ENCODE data around the gene SORCS3. TPM values are rescaled to one million over a fixed set of nuclear protein-coding genes. Genes with fewer than 3 reads are reported as not detected.

Gene SORCS3
- 0.03 and 0.15 TPM in 2 replicates for total RNA-seq (2014; rRNA removed; shearing (Covaris generic))

- Histone ChIP-seq H3K36me3 (replicated peaks; ENCODE audit: control insufficient read depth, insufficient read depth, low read length) (no peaks in the 10 kb centered on the region), H3K27me3 (ENCODE audit: control insufficient read depth, insufficient read depth, low read length) (peaks cover 84% of the 10 kb centered on the region), H3K4me3 (ENCODE audit: insufficient read depth, low read depth, low read length) (peak within 1 kb of the TSS; percentile 59)
- DNase-seq = peak; percentile 78
Measured at GRCh38 chr10:104641187-104641936, at the start of gene SORCS3. Gene SORCS3, plus strand, starts transcription at chr10:104641290.

GRCh38 chr10:104591441-104591840 lies 49.6 kb upstream of the SORCS3 start:
- no peaks in the 10 kb centered on the region; the same call in 1 of the 2 replicates for H3K27me3 ChIP-seq (ENCODE audit: control insufficient read depth, insufficient read depth, low read length)
- H3K4me3 ChIP-seq (ENCODE audit: insufficient read depth, low read depth, low read length) = no peak overlapping the region
- no peak for DNase-seq
- H3K36me3 ChIP-seq (replicated peaks; ENCODE audit: control insufficient read depth, insufficient read depth, low read length) = no peaks in the 10 kb centered on the region

GRCh38 chr10:104601166-104601565 lies 39.9 kb upstream of the SORCS3 start:
- H3K27me3 ChIP-seq (ENCODE audit: control insufficient read depth, insufficient read depth, low read length) = no peaks in the 10 kb centered on the region; the same call in 1 of the 2 replicates
- no peaks in the 10 kb centered on the region for H3K36me3 ChIP-seq (replicated peaks; ENCODE audit: control insufficient read depth, insufficient read depth, low read length)
- no peak for DNase-seq
- no peak overlapping the region for H3K4me3 ChIP-seq (ENCODE audit: insufficient read depth, low read depth, low read length)

- Histone ChIP-seq H3K27me3 (ENCODE audit: control insufficient read depth, insufficient read depth, low read length) (no peaks in the 10 kb centered on the region), H3K4me3 (ENCODE audit: insufficient read depth, low read depth, low read length) (no peak overlapping the region), H3K36me3 (replicated peaks; ENCODE audit: control insufficient read depth, insufficient read depth, low read length) (no peaks in the 10 kb centered on the region)
- no peak for DNase-seq
Measured at GRCh38 chr10:104608091-104608828, 32.8 kb upstream of the SORCS3 start.

GRCh38 chr10:104612571-104613205 lies 28.4 kb upstream of the SORCS3 start:
- H3K36me3 ChIP-seq (replicated peaks; ENCODE audit: control insufficient read depth, insufficient read depth, low read length) = no peaks in the 10 kb centered on the region
- DNase-seq = no peak
- H3K27me3 ChIP-seq (ENCODE audit: control insufficient read depth, insufficient read depth, low read length) = no peaks in the 10 kb centered on the region
- no peak overlapping the region for H3K4me3 ChIP-seq (ENCODE audit: insufficient read depth, low read depth, low read length)

GRCh38 chr10:104613406-104613805 lies 27.7 kb upstream of the SORCS3 start:
- H3K36me3 ChIP-seq (replicated peaks; ENCODE audit: control insufficient read depth, insufficient read depth, low read length) = no peaks in the 10 kb centered on the region
- H3K4me3 ChIP-seq (ENCODE audit: insufficient read depth, low read depth, low read length) = no peak overlapping the region
- H3K27me3 ChIP-seq (ENCODE audit: control insufficient read depth, insufficient read depth, low read length) = no peaks in the 10 kb centered on the region
- no peak for DNase-seq

GRCh38 chr10:104614245-104614831 lies 26.8 kb upstream of the SORCS3 start:
- no peaks in the 10 kb centered on the region for H3K36me3 ChIP-seq (replicated peaks; ENCODE audit: control insufficient read depth, insufficient read depth, low read length)
- no peaks in the 10 kb centered on the region for H3K27me3 ChIP-seq (ENCODE audit: control insufficient read depth, insufficient read depth, low read length)
- peak; percentile 59 for DNase-seq
- no peak overlapping the region for H3K4me3 ChIP-seq (ENCODE audit: insufficient read depth, low read depth, low read length)

- no peak overlapping the region for H3K4me3 ChIP-seq (ENCODE audit: insufficient read depth, low read depth, low read length)
- H3K27me3 ChIP-seq (ENCODE audit: control insufficient read depth, insufficient read depth, low read length) = no peaks in the 10 kb centered on the region
- H3K36me3 ChIP-seq (replicated peaks; ENCODE audit: control insufficient read depth, insufficient read depth, low read length) = no peaks in the 10 kb centered on the region
- DNase-seq = no peak
Measured at GRCh38 chr10:104615136-104615535, 26.0 kb upstream of the SORCS3 start.

- H3K4me3 ChIP-seq (ENCODE audit: insufficient read depth, low read depth, low read length) = no peak overlapping the region
- H3K36me3 ChIP-seq (replicated peaks; ENCODE audit: control insufficient read depth, insufficient read depth, low read length) = no peaks in the 10 kb centered on the region
- no peak for DNase-seq
- no peaks in the 10 kb centered on the region for H3K27me3 ChIP-seq (ENCODE audit: control insufficient read depth, insufficient read depth, low read length)
Measured at GRCh38 chr10:104617831-104618230, 23.3 kb upstream of the SORCS3 start.

GRCh38 chr10:104622175-104622574 lies 18.9 kb upstream of the SORCS3 start:
- no peak for DNase-seq
- H3K36me3 ChIP-seq (replicated peaks; ENCODE audit: control insufficient read depth, insufficient read depth, low read length) = no peaks in the 10 kb centered on the region
- H3K4me3 ChIP-seq (ENCODE audit: insufficient read depth, low read depth, low read length) = no peak overlapping the region
- H3K27me3 ChIP-seq (ENCODE audit: control insufficient read depth, insufficient read depth, low read length) = no peaks in the 10 kb centered on the region

GRCh38 chr10:104622598-104623209 lies 18.4 kb upstream of the SORCS3 start:
- no peaks in the 10 kb centered on the region for H3K36me3 ChIP-seq (replicated peaks; ENCODE audit: control insufficient read depth, insufficient read depth, low read length)
- H3K27me3 ChIP-seq (ENCODE audit: control insufficient read depth, insufficient read depth, low read length) = no peaks in the 10 kb centered on the region
- DNase-seq = peak; percentile 82
- no peak overlapping the region for H3K4me3 ChIP-seq (ENCODE audit: insufficient read depth, low read depth, low read length)

- H3K36me3 ChIP-seq (replicated peaks; ENCODE audit: control insufficient read depth, insufficient read depth, low read length) = no peaks in the 10 kb centered on the region
- peaks cover 1% of the 10 kb centered on the region; the same call in 1 of the 2 replicates for H3K27me3 ChIP-seq (ENCODE audit: control insufficient read depth, insufficient read depth, low read length)
- no peak for DNase-seq
- no peak overlapping the region for H3K4me3 ChIP-seq (ENCODE audit: insufficient read depth, low read depth, low read length)
Measured at GRCh38 chr10:104630731-104631130, 10.4 kb upstream of the SORCS3 start.

GRCh38 chr10:104631946-104632345 lies 9.1 kb upstream of the SORCS3 start:
- Histone ChIP-seq H3K4me3 (ENCODE audit: insufficient read depth, low read depth, low read length) (no peak overlapping the region), H3K36me3 (replicated peaks; ENCODE audit: control insufficient read depth, insufficient read depth, low read length) (no peaks in the 10 kb centered on the region), H3K27me3 (ENCODE audit: control insufficient read depth, insufficient read depth, low read length) (peaks cover 2% of the 10 kb centered on the region; the same call in 1 of the 2 replicates)
- DNase-seq = no peak

All from H7 (cell line).